ENCODE measurements around the gene ETFBKMT.
A peak's percentile ranks its signal among the peaks of the same experiment; 100 is the strongest.

The ETFBKMT gene, protein sequence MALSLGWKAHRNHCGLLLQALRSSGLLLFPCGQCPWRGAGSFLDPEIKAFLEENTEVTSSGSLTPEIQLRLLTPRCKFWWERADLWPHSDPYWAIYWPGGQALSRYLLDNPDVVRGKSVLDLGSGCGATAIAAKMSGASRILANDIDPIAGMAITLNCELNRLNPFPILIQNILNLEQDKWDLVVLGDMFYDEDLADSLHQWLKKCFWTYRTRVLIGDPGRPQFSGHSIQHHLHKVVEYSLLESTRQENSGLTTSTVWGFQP

DNA sequence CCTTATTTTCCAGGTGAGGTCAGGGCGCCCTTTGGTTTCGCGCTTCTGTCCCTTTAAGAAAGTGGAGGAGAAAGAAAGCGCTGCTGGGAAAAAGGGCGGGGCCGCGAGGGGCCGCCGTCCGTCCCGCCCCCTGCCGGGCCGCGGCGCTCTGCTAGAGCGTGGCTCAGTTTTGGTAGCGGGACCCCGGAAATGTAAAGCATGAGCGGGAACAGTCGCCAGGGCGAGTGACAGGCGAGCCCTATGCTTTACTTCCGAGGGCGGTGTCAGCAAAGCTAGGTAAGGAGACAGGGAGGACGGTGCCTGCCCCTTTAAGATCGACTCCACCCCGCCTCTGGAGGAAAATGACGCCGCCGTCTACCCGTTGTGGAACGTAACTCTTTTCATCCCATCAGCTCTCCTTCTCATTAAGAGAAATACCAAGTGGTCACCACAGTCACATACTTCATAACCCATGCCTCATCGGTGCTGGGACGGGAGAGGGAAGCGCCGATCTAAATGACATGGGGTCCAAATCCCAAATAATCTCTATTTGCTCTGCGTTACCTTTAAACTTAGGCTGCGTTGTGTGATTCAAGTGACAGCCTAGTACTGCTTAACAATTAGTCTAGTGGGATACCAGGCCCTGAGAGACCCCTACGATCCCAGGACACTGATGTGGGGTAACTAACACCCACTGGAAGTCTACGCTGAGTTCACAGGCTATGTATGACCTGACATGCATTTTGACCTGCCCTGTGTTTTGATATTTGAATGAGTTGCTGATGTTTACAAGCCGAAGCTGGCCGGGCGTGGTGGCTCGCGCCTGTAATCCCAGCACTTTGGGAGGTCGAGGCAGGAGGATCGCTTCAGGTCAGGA, at the start of gene ETFBKMT:
Gene ETFBKMT, plus strand, starts transcription at position 602 of the 856 bp plus-strand sequence. CDS start 2,266 bp downstream, outside the sequence.
- peak within 1 kb of the TSS; percentile 64 for H3K9ac ChIP-seq (ENCODE audit: low read depth, low read length)
- no peaks in the 10 kb centered on the region for H3K27me3 ChIP-seq (ENCODE audit: insufficient read depth, low read length, poor library complexity)
- H3K4me3 ChIP-seq (ENCODE audit: low read depth in 1 of 2, low read length in 2 of 2), result peak within 1 kb of the TSS; percentile 31 to 69
- peak within 1 kb of the TSS; percentile 84 for H3K27ac ChIP-seq (ENCODE audit: low read length)
- H3K9me3 ChIP-seq (ENCODE audit: insufficient read depth, low read length, severe bottlenecking), result no peaks in the 10 kb centered on the region
- H3K36me3 ChIP-seq (ENCODE audit: insufficient read depth, low read length), result no peaks in the 10 kb centered on the region
- H3K79me2 ChIP-seq (ENCODE audit: insufficient read depth, low read length), result no peaks in the 10 kb centered on the region; the same call in 1 of the 2 replicates
- DNase-seq (peak; percentile 97), ATAC-seq (ENCODE audit: insufficient read depth, low read depth) (peak; percentile 100)
- TF ChIP-seq CTCF (IDR thresholded peaks at IDR 0.05; ENCODE audit: borderline replicate concordance, extremely low read depth, low read length, poor library complexity, severe bottlenecking) (peak; percentile 48), EZH2 (IDR thresholded peaks at IDR 0.05; ENCODE audit: borderline replicate concordance, low read depth, low read length, severe bottlenecking) (no peak)
- H3K4me1 ChIP-seq (ENCODE audit: insufficient read depth, low read length), result peaks cover 22% of the 10 kb centered on the region
- H4K20me1 ChIP-seq (ENCODE audit: insufficient read depth, low read length), result no peaks in the 10 kb centered on the region
- H3K4me2 ChIP-seq (ENCODE audit: insufficient read depth, low read length), result peak within 1 kb of the TSS; percentile 79
- H2AFZ ChIP-seq (ENCODE audit: low read depth, low read length), result peak within 1 kb of the TSS; percentile 95

GRCh38 chr12:31612819-31613218, 46.7 kb upstream of the ETFBKMT start:
- Histone ChIP-seq H3K4me3 (ENCODE audit: low read depth in 1 of 2, low read length in 2 of 2) (no peak overlapping the region), H3K9me3 (ENCODE audit: insufficient read depth, low read length, severe bottlenecking) (peaks cover 10% of the 10 kb centered on the region), H3K27me3 (ENCODE audit: insufficient read depth, low read length, poor library complexity) (no peaks in the 10 kb centered on the region), H4K20me1 (ENCODE audit: insufficient read depth, low read length) (no peaks in the 10 kb centered on the region), H3K36me3 (ENCODE audit: insufficient read depth, low read length) (no peaks in the 10 kb centered on the region), H3K4me1 (ENCODE audit: insufficient read depth, low read length) (no peaks in the 10 kb centered on the region), H2AFZ (ENCODE audit: low read depth, low read length) (no peak overlapping the region), H3K4me2 (ENCODE audit: insufficient read depth, low read length) (no peak overlapping the region), H3K79me2 (ENCODE audit: insufficient read depth, low read length) (no peaks in the 10 kb centered on the region), H3K9ac (ENCODE audit: low read depth, low read length) (no peak overlapping the region), H3K27ac (ENCODE audit: low read length) (no peak overlapping the region)
- TF ChIP-seq CTCF (IDR thresholded peaks at IDR 0.05; ENCODE audit: borderline replicate concordance, extremely low read depth, low read length, poor library complexity, severe bottlenecking) (no peak), EZH2 (IDR thresholded peaks at IDR 0.05; ENCODE audit: borderline replicate concordance, low read depth, low read length, severe bottlenecking) (no peak)
- DNase-seq (no peak), ATAC-seq (ENCODE audit: insufficient read depth, low read depth) (no peak)

DNA sequence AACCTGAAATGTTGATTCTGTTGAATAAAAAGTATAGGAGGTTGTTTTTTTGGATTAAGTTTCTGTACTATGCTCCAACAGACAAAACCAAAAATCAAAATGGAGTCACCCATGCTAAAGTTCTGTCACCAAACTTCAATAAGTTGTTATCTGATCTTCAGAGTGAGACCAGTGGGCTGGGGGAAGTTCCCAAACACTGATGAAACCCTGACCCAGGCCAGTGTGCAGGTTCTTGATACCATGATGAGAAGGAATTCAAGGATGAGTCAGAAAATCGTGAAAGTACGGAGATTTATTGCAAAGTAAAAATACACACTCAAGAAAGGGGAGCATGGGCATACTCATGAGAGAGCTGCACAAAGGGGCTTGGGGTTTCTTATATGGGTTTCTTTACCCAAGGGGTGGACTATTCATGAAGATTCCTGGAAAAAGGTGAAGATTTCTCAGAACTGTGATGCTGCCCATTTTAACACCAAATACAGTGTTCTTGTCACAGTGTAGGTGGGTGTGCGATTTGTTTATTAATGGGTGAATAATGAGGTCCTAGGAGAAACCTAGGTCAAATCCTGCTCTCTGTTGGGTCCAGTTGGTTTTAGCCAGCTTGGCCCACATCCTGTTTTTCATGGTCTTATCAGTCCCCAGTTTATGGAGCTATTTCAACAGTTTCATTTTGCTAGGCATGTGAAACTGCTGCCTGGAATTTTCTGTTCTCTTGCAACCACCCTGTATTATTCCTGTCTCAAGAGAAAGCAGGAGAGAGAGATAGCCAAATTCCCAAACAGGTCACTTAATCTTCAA, 41.1 kb upstream of the ETFBKMT start:
- DNase-seq (no peak), ATAC-seq (ENCODE audit: insufficient read depth, low read depth) (no peak)
- H3K4me1 ChIP-seq (ENCODE audit: insufficient read depth, low read length), result no peaks in the 10 kb centered on the region
- H3K36me3 ChIP-seq (ENCODE audit: insufficient read depth, low read length), result no peaks in the 10 kb centered on the region
- no peak overlapping the region for H3K4me3 ChIP-seq (ENCODE audit: low read depth in 1 of 2, low read length in 2 of 2)
- H3K27me3 ChIP-seq (ENCODE audit: insufficient read depth, low read length, poor library complexity), result no peaks in the 10 kb centered on the region
- no peak overlapping the region for H2AFZ ChIP-seq (ENCODE audit: low read depth, low read length)
- no peaks in the 10 kb centered on the region for H3K9me3 ChIP-seq (ENCODE audit: insufficient read depth, low read length, severe bottlenecking)
- H3K27ac ChIP-seq (ENCODE audit: low read length), result no peak overlapping the region
- TF ChIP-seq EZH2 (IDR thresholded peaks at IDR 0.05; ENCODE audit: borderline replicate concordance, low read depth, low read length, severe bottlenecking) (no peak), CTCF (IDR thresholded peaks at IDR 0.05; ENCODE audit: borderline replicate concordance, extremely low read depth, low read length, poor library complexity, severe bottlenecking) (no peak)
- H3K79me2 ChIP-seq (ENCODE audit: insufficient read depth, low read length), result no peaks in the 10 kb centered on the region
- no peaks in the 10 kb centered on the region for H4K20me1 ChIP-seq (ENCODE audit: insufficient read depth, low read length)
- no peak overlapping the region for H3K4me2 ChIP-seq (ENCODE audit: insufficient read depth, low read length)
- H3K9ac ChIP-seq (ENCODE audit: low read depth, low read length), result no peak overlapping the region

Data from DND-41 (cell line).